Measurements from ENCODE around the gene PCCA. TPM values are rescaled to one million over a fixed set of nuclear protein-coding genes. Genes with fewer than 3 reads are reported as not detected.

The PCCA gene
- total and polyA plus RNA-seq, 2 experiments from 2014 or later: 41.9 to 46.6 TPM

DNA sequence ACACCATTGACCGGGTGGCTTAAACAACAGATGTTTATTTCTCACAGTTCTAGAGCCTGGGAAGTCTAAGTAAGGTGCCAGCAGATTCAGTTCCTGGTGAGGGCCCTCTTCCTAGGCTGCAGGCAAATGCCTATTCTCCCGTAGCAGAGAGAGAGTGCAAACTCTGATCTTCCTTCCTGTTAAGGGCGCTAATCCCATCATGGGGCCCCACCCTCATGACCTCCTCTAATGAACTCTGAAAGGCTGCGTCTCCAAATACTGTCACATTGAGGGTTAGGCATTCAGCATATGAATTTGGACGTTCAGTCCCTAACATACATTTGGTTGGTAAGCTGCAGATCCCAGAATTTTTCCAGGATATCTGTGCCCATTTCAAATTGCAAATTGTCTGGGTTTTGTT, 370.9 kb downstream of the PCCA start:
- TF ChIP-seq ZNF462 (CRISPR knock-in tag; IDR thresholded peaks at IDR 0.05) (no peak), NANOG (IDR thresholded peaks at IDR 0.05; ENCODE audit: borderline replicate concordance) (no peak), REST (IDR thresholded peaks at IDR 0.05; ENCODE audit: unreplicated experiment) (no peak), ETS1 (IDR thresholded peaks at IDR 0.05) (no peak), STAT1 (IDR thresholded peaks at IDR 0.05; ENCODE audit: unreplicated experiment) (no peak), ZNF331 (CRISPR knock-in tag; IDR thresholded peaks at IDR 0.05; ENCODE audit: low read depth) (no peak), CREB1 (CRISPR knock-in tag; IDR thresholded peaks at IDR 0.05; ENCODE audit: low read depth) (no peak), JUNB (IDR thresholded peaks at IDR 0.05; ENCODE audit: unreplicated experiment) (no peak), POLR2AphosphoS5 (IDR thresholded peaks at IDR 0.05; ENCODE audit: low read depth) (no peak), ZNF114 (CRISPR knock-in tag; IDR thresholded peaks at IDR 0.05) (no peak), EZH2 (IDR thresholded peaks at IDR 0.05; ENCODE audit: low read depth, unreplicated experiment) (no peak), EZH2phosphoT487 (IDR thresholded peaks at IDR 0.05; ENCODE audit: unreplicated experiment) (no peak)
- TF ChIP-seq, protein P1, sequence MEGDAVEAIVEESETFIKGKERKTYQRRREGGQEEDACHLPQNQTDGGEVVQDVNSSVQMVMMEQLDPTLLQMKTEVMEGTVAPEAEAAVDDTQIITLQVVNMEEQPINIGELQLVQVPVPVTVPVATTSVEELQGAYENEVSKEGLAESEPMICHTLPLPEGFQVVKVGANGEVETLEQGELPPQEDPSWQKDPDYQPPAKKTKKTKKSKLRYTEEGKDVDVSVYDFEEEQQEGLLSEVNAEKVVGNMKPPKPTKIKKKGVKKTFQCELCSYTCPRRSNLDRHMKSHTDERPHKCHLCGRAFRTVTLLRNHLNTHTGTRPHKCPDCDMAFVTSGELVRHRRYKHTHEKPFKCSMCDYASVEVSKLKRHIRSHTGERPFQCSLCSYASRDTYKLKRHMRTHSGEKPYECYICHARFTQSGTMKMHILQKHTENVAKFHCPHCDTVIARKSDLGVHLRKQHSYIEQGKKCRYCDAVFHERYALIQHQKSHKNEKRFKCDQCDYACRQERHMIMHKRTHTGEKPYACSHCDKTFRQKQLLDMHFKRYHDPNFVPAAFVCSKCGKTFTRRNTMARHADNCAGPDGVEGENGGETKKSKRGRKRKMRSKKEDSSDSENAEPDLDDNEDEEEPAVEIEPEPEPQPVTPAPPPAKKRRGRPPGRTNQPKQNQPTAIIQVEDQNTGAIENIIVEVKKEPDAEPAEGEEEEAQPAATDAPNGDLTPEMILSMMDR (conservative IDR thresholded peaks at IDR 0.05; ENCODE audit: low read depth in 2 of 2): no peak
- Mint-ChIP-seq H3K9me3 (no peaks in the 10 kb centered on the region; the same call in 2 of the 3 replicates), H3K4me1 (peaks cover 41% of the 10 kb centered on the region), H3K27me3 (ENCODE audit: insufficient read depth, low read depth, poor library complexity) (peaks cover 2% of the 10 kb centered on the region), H3K27ac (no peak overlapping the region), H3K4me3 (no peak overlapping the region), H3K36me3 (ENCODE audit: low read depth) (peaks cover 3% of the 10 kb centered on the region; the same call in 2 of the 3 replicates)
- H2AFZ ChIP-seq: no peak overlapping the region
- no peak overlapping the region for H3K27ac ChIP-seq (ENCODE audit: low read depth)
- H3K27me3 ChIP-seq (ENCODE audit: insufficient read depth): no peaks in the 10 kb centered on the region
- no peaks in the 10 kb centered on the region for H3F3A ChIP-seq (replicated peaks; ENCODE audit: low read depth)
- no peak overlapping the region for H3K4me3 ChIP-seq
- no peak overlapping the region for H3K4me2 ChIP-seq
- no peaks in the 10 kb centered on the region for H3K79me2 ChIP-seq (replicated peaks; ENCODE audit: insufficient read depth)
- H3K4me1 ChIP-seq (ENCODE audit: insufficient read depth): peaks cover 31% of the 10 kb centered on the region
- H4K20me1 ChIP-seq (replicated peaks; ENCODE audit: insufficient read depth): no peaks in the 10 kb centered on the region
- H3K9me2 ChIP-seq (ENCODE audit: insufficient read depth): no peaks in the 10 kb centered on the region
- ATAC-seq (no peak), DNase-seq (ENCODE audit: low spot score) (no peak)
- 0 out of 2 replicates have a peak, but pooled peaks cover 4% of the 10 kb centered on the region for H3K36me3 ChIP-seq (ENCODE audit: insufficient read depth)

All from GM23338 (cell line).